IPS DF 19.7 (cell line): Measurements from ENCODE around the gene METTL25B.
"Not testable (repeated sequence)": the region's sequence is repeated elsewhere in the genome, so short reads cannot be mapped to it uniquely, and the experiment has no call there.

Source experiments
- DNase-seq: peaks from one replicate; pipeline ENCODE4 v3.0.0-alpha.2; 2013; ENCODE audit warnings: low read depth, low spot score

Gene METTL25B

GRCh38 chr1:156748670-156749418, 20.6 kb downstream of the METTL25B start:
- DNase-seq, result no peak

- no peak for DNase-seq
Observed at GRCh38 chr1:156749419-156750118, 21.3 kb downstream of the METTL25B start.

DNA sequence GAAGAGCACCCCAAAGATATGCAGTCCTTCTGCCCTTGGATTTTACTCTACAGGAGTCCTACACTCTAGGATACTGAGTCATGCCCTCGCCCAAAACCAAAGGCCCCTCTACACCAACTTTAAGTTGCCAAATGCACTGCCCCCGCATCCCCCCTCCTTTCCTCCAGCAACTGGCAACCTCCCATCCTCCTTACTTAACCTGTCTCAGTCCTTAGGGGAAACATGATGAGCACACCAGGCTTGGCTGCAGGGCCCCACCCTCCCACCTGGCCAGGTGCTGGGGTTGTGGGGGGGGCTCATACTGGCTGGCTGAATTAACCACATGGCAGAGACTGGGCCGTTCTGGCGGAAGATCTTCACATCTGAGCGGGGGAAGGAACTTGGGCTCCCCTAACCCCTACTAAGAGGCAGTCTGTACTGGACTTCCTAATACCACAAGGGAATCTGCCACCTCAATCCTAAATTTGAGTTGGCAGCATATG, 22.0 kb downstream of the METTL25B start:
- no peak for DNase-seq

GRCh38 chr1:156750711-156751450, 22.6 kb downstream of the METTL25B start:
- DNase-seq, result no peak

DNA sequence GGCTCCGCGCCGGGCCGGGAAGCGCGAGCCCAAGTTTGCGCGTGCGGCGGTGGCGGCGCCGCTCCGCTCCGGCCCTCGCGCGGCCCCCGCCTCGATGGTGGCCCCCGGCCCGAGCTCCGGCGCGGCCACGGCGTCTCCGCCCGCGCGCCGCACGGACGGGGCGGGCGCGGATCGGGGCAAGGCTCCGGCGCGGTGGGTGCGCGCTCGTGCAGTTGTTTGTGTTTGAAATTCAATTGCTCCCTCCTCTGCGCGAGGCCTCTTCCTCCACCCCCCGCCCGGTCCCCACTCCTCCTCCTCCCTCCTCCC, 23.1 kb downstream of the METTL25B start, which contains the start of gene HDGF:
Gene HDGF, minus strand, starts transcription at position 225 of the 306 bp plus-strand sequence. CDS start 246 bp downstream, outside the sequence.
- no peak for DNase-seq

GRCh38 chr1:156751757-156752481, 23.6 kb downstream of the METTL25B start:
- peak; percentile 78 for DNase-seq

DNA sequence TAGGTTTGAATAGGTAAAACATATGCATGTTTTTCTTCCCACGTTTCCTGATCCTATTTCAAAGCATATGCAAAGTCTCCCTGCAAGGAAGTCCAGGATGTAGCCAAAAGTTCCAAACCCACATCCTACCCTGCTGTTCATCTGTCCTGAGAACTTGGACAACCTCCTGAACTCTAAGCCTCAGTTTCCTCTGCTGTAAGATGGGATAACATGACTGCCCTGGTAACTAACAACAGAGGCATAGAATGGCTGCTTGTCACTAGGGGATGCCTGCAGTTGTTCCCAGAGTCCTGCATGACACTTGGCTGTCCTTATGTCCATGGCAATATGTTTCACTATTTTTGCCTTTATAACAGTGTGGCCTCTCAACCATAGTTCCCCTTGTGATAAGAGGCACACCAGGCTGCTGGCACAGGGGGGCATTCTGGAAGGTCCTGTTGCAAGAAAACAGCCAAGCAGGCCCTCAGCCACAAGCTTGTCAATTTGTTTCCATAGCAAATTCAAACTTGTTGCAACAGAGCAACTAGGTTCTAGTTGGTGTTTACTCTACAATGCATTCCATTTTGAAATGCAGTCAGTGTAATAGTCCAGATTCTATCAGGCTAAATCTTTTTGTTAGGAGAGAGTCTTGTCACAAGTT, 24.7 kb downstream of the METTL25B start:
- no peak for DNase-seq

GRCh38 chr1:156754219-156754618, 25.9 kb downstream of the METTL25B start:
- no peak for DNase-seq

DNA sequence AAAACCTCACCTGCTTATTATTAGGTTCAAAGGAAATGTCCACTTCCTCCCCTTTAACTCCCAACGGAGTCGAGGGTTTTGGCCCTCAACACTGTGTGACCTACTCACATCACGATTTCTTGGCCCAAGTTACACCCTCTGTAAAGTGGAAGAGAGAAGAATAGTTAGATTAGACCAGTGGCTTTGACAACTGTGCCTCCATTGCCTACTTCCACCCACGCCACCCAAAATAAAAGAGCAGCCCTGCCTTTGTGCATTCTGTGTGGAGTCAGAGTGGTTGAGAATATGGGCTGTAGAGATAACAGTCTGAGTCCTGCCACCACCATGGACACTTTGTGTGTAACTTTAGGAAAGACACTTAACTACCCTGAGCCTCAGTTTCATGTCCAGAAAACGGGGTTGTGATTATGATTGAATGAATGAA, 27.3 kb downstream of the METTL25B start:
- DNase-seq, result no peak

DNA sequence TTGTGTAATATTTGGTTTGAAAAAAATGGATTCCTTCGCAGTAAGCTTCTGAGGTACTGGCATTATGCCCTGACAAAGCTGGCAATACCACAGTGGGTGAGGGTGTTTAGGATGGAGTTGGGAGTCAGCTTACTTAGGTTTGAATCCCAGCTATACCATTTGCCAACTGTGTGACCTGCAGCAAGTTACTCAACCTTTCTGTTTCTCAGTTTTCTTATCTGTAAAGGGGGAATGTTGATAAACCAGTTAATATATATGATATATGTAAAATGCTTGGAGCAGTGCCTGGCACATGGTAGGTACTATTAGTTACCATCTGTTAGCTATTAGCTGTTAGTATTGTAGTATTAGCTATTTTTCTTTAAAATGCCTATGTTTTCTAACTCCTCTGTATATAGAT, 28.1 kb downstream of the METTL25B start:
- no peak for DNase-seq

DNA sequence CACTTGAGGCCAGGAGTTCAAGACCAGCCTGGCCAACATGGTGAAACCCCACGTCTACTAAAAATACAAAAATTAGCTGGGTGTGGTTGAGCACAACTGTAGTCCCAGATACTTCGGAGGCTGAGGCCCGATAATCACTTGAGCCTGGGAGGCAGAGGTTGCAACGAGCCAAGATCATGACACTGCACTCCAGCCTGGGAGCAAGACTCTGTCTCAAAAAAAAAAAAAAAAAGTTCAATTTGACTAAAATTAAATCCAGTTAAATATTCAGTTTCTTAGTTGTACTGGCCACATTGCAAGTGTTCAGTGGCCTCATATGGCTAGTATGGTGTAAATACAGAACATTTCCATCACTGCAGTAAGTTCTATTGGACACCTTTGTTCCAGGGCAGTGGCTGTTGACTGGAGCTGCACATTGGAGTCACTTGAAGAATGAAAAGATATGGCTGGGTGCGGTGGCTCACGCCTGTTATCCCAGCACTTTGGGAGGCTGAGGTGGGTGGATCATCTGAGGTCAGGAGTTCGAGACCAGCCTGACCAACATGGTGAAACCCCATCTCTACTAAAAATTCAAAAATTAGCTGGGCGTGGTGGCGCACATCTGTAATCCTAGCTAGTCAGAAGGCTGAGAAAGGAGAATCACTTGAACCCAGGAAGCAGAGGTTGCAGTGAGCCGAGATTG, 29.4 kb downstream of the METTL25B start:
- not testable (repeated sequence) for DNase-seq

DNA sequence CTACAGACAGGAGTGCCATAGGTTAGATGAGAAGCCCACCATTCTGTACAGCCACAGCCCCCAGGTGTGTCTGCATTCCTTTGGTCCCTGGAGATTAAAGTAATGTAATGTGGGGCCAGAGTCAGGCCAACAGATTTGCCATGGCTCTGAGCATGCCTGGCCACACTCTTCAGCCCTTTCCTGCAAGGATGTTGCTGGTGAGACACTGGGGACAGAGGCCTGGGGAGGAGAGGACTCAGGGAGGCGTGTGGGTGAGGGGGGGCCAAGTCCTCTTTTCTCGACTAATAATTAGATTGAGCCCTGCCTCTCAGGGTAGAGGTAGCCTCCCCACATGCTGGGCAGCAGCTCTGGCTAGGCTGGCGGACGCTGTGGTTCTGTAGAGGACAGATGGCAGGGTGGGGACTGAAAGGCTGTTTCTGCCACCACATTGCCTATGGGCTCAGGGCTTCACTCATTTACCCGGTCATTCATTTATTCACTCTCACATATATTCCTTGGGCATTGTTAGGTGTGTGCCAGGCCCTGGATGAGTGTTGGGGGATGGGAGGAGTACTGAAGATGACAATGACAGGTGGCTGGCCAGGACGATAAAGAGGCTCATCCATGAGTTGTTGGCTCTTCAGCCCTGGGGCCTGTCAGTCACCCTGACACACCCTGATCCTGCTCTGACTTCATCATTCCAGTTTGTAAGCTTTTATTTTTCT, 32.0 kb downstream of the METTL25B start:
- no peak for DNase-seq

DNA sequence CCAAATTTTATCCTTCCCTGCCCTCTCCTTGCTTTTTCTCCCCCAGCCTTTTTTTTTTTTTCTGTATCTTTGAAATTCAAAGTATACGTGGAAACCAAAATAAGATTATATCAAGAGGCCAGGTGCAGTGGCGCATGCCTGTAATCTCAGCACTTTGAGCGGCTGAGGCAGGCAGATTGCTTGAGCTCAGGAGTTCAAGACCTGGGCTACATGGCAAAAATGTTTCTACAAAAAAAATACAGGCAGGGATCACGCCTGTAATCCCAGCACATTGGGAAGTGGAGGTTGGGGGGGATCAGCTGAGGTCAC, 32.5 kb downstream of the METTL25B start:
- DNase-seq, result no peak

DNA sequence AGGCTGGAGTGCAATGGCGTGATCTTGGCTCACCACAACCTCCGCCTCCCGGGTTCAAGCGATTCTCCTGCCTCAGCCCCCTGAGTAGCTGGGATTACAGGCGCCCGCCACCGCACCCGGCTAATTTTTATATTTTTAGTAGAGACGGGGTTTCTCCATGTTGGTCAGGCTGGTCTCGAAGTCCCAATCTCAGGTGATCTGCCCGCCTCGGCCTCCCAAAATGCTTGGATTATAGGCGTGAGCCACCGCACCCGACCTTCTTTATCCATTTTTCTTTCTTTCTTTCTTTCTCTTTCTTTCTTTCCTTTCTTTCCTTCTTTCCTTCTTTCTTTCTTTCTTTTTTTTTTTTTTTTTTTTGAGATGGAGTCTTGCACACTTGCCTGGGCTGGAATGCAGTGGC, 36.9 kb downstream of the METTL25B start:
- not testable (repeated sequence) for DNase-seq

GRCh38 chr1:156765666-156766065, 37.4 kb downstream of the METTL25B start:
- no peak for DNase-seq

DNA sequence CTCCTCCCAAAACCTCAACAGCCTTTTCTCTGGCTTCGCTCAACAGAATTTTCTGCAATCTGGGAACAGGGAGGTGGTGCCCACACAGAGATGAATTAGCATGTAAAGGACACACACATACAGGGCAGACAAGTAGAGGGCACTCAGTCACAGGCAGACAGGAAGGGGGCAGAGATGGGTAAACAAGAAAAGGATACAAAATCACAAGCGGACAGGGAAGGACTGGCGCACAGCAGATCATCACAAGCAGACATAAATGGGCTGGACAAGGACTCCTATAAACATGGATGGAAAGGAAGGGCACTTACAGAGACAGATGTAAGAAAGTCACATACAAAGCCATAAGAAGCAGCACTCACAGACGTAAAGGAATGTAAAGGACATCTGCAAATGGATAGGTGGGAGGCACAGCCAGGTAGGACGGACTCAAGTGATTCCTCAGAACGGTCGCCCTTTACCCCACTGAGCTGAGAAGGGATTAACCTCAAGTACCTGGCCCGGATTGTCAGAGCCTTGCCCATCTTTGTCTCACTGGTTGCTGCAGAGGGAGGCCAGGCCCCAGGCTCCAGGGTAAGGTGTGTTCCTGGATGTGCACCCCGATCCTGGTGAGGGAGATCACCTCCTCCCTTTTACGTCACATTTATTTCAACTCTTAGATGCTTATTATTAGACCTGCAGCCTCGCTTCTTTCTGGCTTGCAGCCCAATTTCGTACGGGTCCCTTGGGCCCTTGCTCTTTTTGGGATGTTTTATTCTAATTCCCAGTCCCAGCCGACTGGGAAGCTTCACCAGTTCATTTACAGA, 38.2 kb downstream of the METTL25B start:
- DNase-seq, result no peak

- peak; percentile 100 for DNase-seq
Observed at GRCh38 chr1:156767101-156767878, 39.0 kb downstream of the METTL25B start, which contains the start of gene PRCC. PRCC (plus strand) TSS chr1:156767535; CDS start chr1:156767772, 237 bp downstream.

DNA sequence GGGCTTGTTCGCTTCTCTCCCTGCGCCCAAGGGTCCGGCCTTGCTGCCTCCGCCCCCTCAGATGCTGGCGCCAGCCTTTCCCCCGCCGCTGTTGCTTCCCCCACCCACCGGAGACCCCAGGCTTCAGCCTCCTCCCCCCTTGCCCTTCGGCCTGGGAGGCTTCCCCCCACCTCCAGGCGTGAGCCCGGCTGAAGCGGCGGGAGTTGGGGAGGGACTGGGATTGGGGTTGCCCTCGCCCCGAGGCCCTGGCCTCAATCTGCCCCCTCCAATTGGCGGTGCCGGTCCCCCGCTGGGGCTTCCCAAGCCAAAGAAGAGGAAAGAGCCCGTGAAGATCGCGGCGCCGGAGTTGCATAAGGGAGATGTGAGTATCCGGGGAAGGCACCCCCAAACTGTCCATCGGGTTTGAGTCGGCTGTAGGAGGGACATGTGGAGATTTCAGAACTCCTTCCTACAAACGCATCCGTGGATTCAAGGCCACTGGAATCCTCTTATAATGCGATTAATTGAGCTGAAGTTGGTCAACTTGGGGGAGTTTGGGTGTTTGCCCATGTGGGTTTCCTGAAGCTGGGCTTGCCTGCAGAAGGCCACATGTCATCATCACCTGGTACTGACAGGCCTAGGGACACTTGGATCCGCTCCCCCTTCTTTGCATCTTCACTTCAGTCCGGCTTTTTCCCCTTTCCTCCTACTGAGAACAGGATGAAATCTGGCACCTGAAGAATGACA, 39.8 kb downstream of the METTL25B start:
- DNase-seq, result no peak
